ENCODE measurements around the gene TSR2.
"Not testable (repeated sequence)": the region's sequence is repeated elsewhere in the genome, so short reads cannot be mapped to it uniquely, and the experiment has no call there.

TSR2 gene

GRCh38 chrX:54473993-54474859 lies 34.0 kb downstream of the TSR2 start:
- no peak for DNase-seq (ENCODE audit: low spot score)

- DNase-seq (ENCODE audit: low spot score), result no peak
These were observed 39.2 kb downstream of the TSR2 start for GRCh38 chrX:54479136-54480111.

GRCh38 chrX:54482839-54483593 lies 42.8 kb downstream of the TSR2 start:
- DNase-seq (ENCODE audit: low spot score), result no peak

DNA sequence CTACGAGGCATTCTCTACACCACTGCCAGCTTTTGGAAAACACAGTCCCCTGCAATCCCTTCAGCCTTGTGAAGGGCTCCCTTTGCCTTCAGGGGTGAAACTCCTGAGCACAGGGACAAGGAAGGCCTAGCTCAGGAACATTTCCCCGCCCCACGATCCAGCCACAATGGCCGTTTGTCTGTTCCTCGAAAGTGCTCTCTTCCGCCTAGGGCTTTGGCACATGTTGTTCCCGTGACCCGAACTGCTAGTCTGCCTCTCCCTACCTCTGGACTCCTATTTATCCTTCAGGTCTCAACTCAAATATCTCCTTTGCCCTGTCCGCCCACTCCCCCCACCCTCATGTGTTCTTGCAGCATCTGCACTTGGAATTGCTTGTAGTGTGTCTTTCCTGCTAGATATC lies 43.7 kb downstream of the TSR2 start:
- no peak for DNase-seq (ENCODE audit: low spot score)

- DNase-seq (ENCODE audit: low spot score), result no peak
These were observed 44.5 kb downstream of the TSR2 start for GRCh38 chrX:54484666-54485065.

DNA sequence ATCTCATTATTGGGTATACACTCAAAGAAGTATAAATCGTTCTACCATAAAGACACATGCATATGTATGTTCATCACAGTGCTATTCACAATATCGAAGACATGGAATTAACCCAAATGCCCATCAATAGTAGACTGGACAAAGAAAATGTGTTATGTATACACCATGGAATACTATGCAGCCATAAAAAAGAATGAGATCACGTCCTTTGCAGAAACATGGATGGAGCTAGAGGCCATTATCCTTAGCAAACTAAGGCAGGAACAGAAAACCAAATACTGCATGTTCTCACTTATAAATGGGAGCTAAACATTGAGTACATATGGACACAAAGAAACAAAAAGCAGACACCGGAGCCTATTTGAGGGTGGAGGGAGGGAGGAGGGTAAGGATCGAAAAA lies 49.6 kb downstream of the TSR2 start:
- DNase-seq (ENCODE audit: low spot score), result not testable (repeated sequence)

GRCh38 chrX:54492340-54492739 lies 52.1 kb downstream of the TSR2 start:
- DNase-seq (ENCODE audit: low spot score), result no peak

DNA sequence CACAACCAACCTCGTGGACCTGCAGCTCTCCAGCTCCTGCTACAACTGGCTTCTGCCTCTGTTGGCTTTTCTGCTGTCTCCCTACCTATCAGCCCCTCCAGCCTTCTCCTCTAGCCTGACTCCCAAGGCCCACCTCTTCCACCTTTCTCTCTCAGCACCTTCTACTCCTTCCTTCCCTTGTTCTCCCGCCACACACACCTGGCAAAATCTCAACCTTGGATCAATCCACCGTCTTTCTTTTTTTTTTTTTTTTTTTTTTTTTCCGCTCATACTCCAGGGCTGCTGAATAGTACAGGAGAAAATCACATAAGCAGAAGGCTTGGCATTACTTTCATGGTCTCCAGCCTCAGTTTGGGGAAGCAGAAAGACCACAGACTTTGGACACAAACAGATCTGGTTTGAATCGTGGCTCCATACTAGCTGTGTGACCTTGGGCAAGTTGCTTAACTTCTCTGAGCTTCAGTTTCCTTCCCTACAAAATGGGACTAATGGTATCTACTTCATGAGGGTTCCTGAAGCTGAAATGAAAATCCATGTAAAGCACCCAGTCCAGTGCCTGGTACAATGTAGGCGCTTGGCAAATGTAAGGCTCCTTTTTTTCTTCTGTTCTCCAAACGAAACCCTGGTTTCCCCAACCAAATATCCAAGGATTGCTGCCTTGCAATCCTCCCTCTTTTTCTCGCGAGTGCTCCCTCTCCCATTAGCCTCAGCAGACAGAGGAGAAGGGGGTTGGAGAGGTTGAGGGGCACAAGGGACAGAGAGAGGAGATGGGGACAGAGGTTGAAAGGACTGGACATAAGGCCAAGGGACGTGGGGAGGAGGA lies 54.2 kb downstream of the TSR2 start:
- no peak for DNase-seq (ENCODE audit: low spot score)

All from LoVo (cell line).